Hematopoietic multipotent progenitor cell treated with erythropoietin and hydrocortisone succinate and interleukin-3 and kit ligand, for 17 days (in vitro differentiated cells): ENCODE measurements around the gene METAP1.
A peak's percentile ranks its signal among the peaks of the same experiment; 100 is the strongest.
"Not testable (repeated sequence)": the region's sequence is repeated elsewhere in the genome, so short reads cannot be mapped to it uniquely, and the experiment has no call there.

Experiments
- DNase-seq: peaks from one replicate; pipeline ENCODE4 v3.0.0-alpha.2; 2015; ENCODE audit warnings: low spot score

The METAP1 gene

DNA sequence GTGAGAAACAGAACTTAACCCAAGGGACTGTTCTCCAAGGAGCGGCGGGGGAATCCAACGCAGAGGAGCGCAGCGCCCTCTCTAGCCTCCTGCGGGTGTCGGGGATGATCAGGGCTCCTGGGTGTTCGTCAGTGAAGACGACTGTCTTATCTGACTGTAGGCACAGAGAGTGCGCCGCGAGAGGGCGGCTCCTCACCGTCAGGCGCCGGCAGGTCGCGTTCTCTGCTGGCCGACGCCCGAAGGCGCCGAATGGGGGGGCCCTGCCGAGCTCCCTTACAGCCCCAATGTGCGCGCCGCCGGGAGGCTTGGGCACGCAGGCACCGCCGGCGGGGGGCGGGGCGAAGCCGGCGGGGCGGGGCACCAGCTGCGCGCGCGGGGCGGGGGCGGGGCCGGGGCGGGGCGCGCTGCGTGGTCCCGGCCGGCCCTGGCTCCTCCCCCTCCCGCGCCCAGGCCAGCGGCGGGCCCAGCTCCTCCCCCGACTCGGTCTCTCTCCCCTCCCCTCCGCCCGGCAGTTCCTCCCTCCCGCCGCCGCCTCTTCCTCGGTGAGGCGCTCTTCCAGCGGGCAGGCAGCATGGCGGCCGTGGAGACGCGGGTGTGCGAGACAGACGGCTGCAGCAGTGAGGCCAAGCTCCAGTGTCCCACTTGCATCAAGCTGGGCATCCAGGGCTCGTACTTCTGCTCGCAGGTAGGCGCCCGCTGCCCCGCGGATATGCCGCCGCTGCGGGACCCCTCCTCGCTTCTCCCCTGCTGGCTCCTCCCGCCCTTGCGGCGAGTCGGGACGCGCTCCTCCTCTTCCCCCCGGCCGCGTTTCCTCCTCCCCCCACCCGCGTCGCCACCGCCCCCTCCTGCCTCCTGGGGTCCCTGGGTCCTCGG, at the start of gene METAP1:
Gene METAP1 (plus strand): TSS at position 539 of the 873 bp plus-strand sequence. CDS start 33 bp downstream, at position 572.
- DNase-seq = peak; percentile 98

GRCh38 chr4:98946359-98946758, 49.2 kb upstream of the METAP1 start:
- DNase-seq = no peak

GRCh38 chr4:98950925-98951324, 44.6 kb upstream of the METAP1 start:
- DNase-seq = no peak

- DNase-seq = no peak
Measured at GRCh38 chr4:98951710-98952109, 43.8 kb upstream of the METAP1 start.

DNA sequence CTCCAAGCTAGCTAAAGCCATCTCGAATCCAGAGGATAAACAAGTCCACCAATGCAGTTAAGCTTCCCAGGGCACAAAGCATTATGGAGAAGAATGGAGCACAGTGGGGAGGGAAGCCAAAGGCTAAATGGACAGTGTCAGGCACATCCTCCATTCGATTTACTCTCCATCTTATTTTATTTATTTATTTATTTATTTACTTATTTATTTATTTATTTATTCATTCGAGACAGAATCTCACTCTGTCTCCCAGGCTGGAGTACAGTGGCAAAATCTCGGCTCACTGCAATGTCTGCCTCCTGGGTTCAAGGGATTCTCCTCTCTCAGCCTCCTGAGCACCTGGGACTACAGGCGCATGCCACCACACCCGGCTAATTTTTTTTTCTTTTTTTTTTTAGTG, 40.3 kb upstream of the METAP1 start:
- DNase-seq = no peak

- DNase-seq = no peak
Measured at GRCh38 chr4:98958065-98958464, 37.5 kb upstream of the METAP1 start.

GRCh38 chr4:98959411-98959810, 36.1 kb upstream of the METAP1 start:
- no peak for DNase-seq

DNA sequence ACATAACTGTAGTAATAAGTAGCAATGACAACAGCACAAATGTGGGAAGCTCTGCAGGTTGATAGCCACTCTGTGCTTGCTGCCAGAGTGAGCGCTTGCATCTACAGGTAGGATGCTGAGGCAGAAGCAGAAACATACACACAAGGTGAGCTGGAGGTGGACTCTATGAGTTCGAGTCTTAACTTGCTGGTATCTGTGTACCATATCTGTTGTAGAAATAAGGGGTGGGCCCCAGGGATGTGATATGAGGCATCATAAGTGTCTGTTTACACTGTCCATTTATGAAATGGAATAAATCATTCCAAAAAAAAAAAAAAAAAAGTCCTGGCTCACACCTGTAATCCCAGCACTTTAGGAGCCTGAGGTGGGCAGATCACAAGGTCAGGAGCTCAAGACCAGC, 33.8 kb upstream of the METAP1 start:
- no peak for DNase-seq

GRCh38 chr4:98963538-98964433, 31.7 kb upstream of the METAP1 start:
- no peak for DNase-seq

DNA sequence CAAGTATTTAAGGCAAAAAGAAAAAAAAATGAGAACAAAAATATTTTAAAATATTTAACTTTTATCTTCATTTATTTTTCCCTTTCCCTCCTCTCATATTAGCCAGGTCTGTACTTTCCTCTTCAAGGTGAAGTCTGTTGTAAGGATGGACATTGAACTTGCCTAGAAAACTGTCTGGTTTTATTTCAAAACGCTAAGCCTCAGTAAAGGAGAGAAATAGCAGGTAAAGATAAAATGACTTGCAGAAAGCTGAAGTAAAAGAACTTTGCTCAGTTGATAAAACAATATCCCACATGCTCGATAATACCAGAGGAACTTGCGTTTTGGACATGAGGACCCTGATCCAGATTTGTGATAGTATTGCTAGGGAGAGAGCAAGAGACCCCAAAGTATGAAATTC, 28.6 kb upstream of the METAP1 start:
- no peak for DNase-seq

- no peak for DNase-seq
Measured at GRCh38 chr4:98967786-98968329, 27.7 kb upstream of the METAP1 start.

DNA sequence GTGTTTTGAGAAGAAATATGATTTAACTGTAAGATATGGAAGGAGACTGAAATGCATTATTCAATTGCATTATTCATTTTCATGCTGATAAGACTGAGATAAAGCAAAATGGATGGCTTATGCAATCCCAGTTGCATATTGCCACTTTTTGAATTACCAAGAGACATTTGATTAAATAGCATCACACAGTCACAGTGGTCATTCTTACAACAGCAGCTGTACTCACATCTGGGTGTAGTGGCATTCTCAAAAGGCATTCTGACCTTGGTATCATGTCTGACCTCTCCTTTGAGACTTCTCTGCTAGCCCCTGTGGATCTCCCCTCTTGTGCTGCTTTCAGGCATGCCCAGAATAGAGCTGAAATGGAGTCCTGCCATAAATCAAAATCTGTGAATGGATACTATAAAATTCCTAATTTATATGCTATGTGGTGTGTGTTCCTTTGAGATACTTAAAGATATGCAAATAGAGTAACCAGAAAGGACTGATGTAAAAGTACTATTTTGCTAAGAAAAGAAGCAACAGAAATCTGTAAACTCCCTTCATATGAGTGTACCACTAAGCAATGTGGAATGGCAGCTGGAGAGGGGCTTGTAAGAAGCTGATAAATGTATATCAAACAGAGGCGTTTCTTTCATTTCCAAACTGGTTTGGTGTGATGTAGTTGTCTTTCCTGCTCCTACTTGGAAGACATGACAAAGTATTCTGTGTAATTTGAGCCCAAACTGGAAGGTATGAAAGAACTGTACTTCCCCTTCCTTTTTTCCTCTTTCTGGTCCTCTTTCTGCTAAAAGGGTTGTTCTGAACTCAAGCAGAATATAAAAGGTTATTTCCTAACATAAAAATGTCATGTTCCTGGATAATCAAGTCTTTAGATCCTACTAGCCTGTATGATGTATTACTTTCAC, 25.4 kb upstream of the METAP1 start:
- no peak for DNase-seq

- no peak for DNase-seq
Measured at GRCh38 chr4:98976716-98977115, 18.8 kb upstream of the METAP1 start.

DNA sequence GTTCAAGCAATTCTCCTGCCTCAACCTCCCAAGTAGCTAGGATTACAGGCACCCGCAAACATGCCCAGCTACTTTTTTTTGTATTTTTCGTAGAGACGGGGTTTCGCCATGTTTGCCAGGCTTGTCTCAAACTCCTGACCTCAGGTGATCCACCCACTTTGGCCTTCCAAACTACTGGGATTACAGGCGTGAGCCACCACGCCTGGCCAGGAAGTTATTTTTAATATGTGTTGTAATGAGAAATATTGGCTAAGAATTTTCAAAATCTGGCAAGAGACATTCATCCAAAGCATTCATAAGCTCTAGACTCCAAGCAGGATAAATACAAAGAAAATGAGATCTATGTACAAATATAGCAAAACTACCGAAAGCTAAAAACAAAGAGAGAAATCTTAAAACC, 18.0 kb upstream of the METAP1 start:
- DNase-seq = no peak

DNA sequence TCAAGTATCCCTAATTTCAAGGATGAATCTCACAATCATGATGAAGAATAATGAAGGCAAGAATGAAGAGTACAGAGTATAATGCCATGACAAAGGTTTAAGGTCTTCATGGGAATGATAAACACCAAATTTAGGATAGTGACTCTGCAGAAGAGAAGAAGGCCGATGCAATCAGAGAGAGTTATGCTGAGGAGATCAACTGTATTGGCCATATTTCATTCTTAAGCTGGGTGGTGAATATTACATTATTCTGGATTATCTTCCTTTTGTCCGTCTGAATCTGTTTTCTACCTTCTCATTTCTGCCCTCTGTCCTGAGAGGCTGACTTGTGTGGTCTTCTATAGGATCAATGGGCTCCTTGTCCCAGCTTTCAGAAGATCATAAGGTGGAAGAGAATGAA, 7.8 kb upstream of the METAP1 start:
- DNase-seq = no peak

GRCh38 chr4:98992835-98993234, 2.7 kb upstream of the METAP1 start:
- not testable (repeated sequence) for DNase-seq

DNA sequence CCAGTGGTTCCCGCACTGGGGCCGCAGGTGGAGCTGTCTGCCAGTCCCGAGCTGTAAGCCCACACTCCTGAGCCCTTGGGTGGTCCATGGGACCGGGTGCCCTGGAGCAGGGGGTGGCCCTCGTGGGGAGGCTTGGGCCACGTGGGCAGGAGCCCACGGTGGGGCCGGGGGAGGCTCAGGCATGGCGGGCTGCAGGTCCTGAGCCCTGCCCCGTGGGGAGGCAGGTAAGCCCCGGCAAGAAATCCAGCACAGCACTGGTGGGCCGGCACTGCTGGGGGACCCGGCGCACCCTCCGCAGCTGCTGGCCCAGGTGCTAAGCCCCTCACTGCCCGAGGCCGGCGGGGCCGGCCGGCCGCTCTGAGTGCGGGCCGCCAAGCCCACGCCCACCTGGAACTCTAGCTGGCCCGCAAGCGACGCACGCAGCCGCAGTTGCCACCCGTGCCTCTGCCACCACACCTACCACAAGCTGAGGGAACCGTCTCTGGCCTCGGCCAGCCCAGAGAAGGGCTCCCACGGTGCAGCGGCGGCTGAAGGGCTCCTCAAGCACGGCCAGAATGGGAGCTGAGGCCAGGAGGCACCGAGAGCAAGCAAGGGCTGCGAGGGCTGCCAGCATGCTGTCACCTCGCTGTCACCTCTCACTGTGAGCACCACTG, 2.0 kb upstream of the METAP1 start:
- no peak for DNase-seq

- no peak for DNase-seq
Measured at GRCh38 chr4:98994474-98995182, 893 bp upstream of the METAP1 start.

GRCh38 chr4:98996056-98996764, 689 bp downstream of the METAP1 start:
- peak; percentile 26 for DNase-seq

GRCh38 chr4:98996765-98997068, 1.2 kb downstream of the METAP1 start:
- no peak for DNase-seq
